Measurements from ENCODE around the gene TMEM245. TPM values are rescaled to one million over a fixed set of nuclear protein-coding genes. Genes with fewer than 3 reads are reported as not detected.
A peak's percentile ranks its signal among the peaks of the same experiment; 100 is the strongest.

Gene TMEM245
- polyA plus RNA-seq, 2 of the 4 experiments (the other 2 are of a cell fraction): 44.9 to 88.9 TPM

DNA sequence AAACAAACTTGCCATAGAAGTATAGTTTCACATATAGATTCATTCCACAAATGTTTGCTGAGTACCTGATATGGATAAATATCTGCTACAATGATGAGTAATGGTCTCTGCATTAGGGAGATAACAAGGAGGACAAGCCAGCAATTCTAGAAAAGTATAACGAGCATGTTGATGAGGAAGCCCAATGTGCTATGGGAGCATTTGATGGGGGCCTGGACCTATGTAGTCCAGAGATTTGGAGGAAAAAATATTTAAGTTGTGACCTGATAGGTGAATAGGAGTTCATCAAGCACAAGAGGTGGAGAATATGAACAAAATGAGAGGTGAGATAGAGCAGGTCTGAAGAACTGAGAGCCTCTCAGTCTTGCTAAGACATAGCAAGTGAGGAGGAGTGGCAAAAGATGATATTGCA, 14.4 kb upstream of the TMEM245 start:
- ChIA-PET CTCF (no interaction called here), POLR2A (no interaction called here)
- H3K9me3 ChIP-seq: no peaks in the 10 kb centered on the region
- no peak for ATAC-seq
- H3K4me3 ChIP-seq: no peak overlapping the region
- no peak overlapping the region for H3K4me2 ChIP-seq
- 97% methylated on average over 1 of the region's 1 CpG for WGBS (ENCODE audit: missing lambda C conversion rate)
- H3K27ac ChIP-seq: no peak overlapping the region
- no peak for TF ChIP-seq SREBF2 (IDR thresholded peaks at IDR 0.05)
- no peak for TF ChIP-seq NFE2L2 (conservative IDR thresholded peaks at IDR 0.05; ENCODE audit: low read length)
- no peak for TF ChIP-seq EP300 (IDR thresholded peaks at IDR 0.05)
- no peak for TF ChIP-seq ESRRA (IDR thresholded peaks at IDR 0.05; ENCODE audit: borderline replicate concordance, low read length)
- no peak for TF ChIP-seq RCOR1 (IDR thresholded peaks at IDR 0.05; ENCODE audit: low read depth, low read length)
- no peak for DNase-seq (ENCODE audit: low read depth in 1 of 2, low spot score in 1 of 2)
- no peak for FAIRE-seq
- no peaks in the 10 kb centered on the region for H3K4me1 ChIP-seq

DNA sequence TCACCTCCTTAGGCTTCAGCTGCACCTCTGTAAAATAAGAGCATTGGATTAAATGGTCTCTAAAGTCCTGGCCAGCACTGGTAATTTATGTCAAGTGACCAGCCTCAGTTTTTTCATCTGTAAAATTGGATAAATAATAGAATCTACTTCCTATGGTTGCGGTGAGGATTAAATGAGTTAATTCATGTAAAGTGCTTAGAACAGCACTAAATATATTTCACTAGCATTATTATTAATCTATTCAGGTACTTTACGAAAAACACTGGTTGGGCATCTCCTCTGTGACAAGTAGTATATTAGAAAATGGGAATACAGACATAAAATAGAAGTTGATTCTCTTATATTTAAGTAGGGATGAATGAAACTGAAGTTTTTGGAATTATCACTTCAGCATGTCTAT, 13.8 kb upstream of the TMEM245 start:
- DNase-seq (ENCODE audit: low read depth in 1 of 2, low spot score in 1 of 2) (no peak), FAIRE-seq (no peak), ATAC-seq (no peak)
- ChIA-PET CTCF (no interaction called here), POLR2A (no interaction called here)
- TF ChIP-seq EHF (CRISPR knock-in tag; IDR thresholded peaks at IDR 0.05) (no peak), RAD21 (conservative IDR thresholded peaks at IDR 0.05 in 1 of 2, IDR thresholded peaks at IDR 0.05 in 1 of 2) (no peak), MAFK (IDR thresholded peaks at IDR 0.05; ENCODE audit: partially characterized antibody) (peak; percentile 65)
- TF ChIP-seq, protein P1, sequence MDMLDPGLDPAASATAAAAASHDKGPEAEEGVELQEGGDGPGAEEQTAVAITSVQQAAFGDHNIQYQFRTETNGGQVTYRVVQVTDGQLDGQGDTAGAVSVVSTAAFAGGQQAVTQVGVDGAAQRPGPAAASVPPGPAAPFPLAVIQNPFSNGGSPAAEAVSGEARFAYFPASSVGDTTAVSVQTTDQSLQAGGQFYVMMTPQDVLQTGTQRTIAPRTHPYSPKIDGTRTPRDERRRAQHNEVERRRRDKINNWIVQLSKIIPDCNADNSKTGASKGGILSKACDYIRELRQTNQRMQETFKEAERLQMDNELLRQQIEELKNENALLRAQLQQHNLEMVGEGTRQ (IDR thresholded peaks at IDR 0.05): no peak
- TF ChIP-seq, protein P2, sequence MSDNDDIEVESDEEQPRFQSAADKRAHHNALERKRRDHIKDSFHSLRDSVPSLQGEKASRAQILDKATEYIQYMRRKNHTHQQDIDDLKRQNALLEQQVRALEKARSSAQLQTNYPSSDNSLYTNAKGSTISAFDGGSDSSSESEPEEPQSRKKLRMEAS (IDR thresholded peaks at IDR 0.05): no peak
- no peaks in the 10 kb centered on the region for H3K4me1 ChIP-seq
- no peak overlapping the region for H3K27ac ChIP-seq
- no peaks in the 10 kb centered on the region for H3K9me3 ChIP-seq
- H3K4me3 ChIP-seq: no peak overlapping the region
- H3K4me2 ChIP-seq: no peak overlapping the region
- WGBS (ENCODE audit: missing lambda C conversion rate): 85% methylated on average over 2 of the region's 2 CpGs

DNA sequence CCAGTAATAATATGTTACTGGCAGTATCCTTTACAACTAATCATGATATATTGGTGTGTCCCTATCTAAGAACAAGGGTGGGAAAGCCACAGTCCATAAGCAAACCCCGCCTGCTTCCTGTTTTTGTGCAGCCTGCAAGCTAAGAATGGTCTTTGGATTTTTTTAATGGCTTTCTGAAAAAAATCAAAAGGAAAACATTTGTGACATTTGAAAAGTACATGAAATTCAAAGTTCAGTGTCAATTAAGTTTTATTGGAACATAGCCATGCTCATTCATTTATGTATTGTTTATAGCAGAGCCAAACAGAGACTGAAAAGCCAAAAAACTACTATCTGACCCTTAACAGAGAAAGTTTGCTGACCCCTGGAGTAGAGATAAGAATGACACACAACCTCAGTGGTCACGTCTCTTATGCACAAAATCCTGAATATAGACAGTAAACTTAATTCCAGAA, 12.8 kb upstream of the TMEM245 start:
- Histone ChIP-seq H3K9me3 (no peaks in the 10 kb centered on the region), H3K4me2 (no peak overlapping the region), H3K4me3 (no peak overlapping the region), H3K4me1 (no peaks in the 10 kb centered on the region), H3K27ac (no peak overlapping the region)
- ATAC-seq (no peak), FAIRE-seq (no peak), DNase-seq (ENCODE audit: low read depth in 1 of 2, low spot score in 1 of 2) (no peak)
- TF ChIP-seq RARB (CRISPR knock-in tag; IDR thresholded peaks at IDR 0.05) (no peak), NPAS2 (CRISPR knock-in tag; IDR thresholded peaks at IDR 0.05; ENCODE audit: borderline replicate concordance) (no peak), CHD4 (IDR thresholded peaks at IDR 0.05; ENCODE audit: borderline replicate concordance) (no peak), PHF8 (IDR thresholded peaks at IDR 0.05; ENCODE audit: borderline replicate concordance, low read depth) (no peak), RFX5 (IDR thresholded peaks at IDR 0.05) (no peak), EHMT2 (IDR thresholded peaks at IDR 0.05; ENCODE audit: low read depth) (no peak), ZSCAN20 (CRISPR knock-in tag; IDR thresholded peaks at IDR 0.05) (no peak), GATA3 (IDR thresholded peaks at IDR 0.05; ENCODE audit: borderline replicate concordance) (no peak), POLR2A (IDR thresholded peaks at IDR 0.05; ENCODE audit: low read length) (no peak), RAD21 (conservative IDR thresholded peaks at IDR 0.05 in 1 of 2, IDR thresholded peaks at IDR 0.05 in 1 of 2) (no peak), TFCP2L1 (CRISPR knock-in tag; IDR thresholded peaks at IDR 0.05) (no peak), EHF (CRISPR knock-in tag; IDR thresholded peaks at IDR 0.05) (no peak), SREBF2 (IDR thresholded peaks at IDR 0.05) (no peak)
- TF ChIP-seq, protein P2 (IDR thresholded peaks at IDR 0.05): no peak
- WGBS (ENCODE audit: missing lambda C conversion rate): 80% methylated on average over 2 of the region's 2 CpGs
- ChIA-PET CTCF (no interaction called here), POLR2A (no interaction called here)
